ENCODE data around the gene STK11IP.

Gene STK11IP

DNA sequence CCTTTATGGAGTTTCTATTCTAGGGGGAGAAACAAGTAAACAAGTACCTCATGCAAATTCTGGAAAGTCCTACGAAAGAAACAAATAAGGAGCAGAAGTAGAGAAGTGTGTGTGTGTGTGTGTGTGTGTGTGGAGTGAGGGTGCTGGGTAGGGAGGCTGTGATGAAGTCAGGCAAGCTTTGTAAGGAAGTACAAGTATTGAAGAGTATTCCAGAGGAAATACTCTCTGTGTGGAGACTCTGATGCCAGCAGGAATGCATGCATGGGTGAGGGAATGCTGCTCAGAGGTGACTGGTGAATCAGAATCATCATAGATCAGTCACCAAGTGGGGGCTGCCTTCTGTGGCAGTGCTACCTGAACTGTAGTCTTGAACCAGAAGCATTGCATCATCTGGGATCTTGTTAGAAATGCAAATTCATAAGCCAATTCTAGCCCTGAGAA lies 64.3 kb downstream of the STK11IP start:
- H3K27ac ChIP-seq = no peak overlapping the region
- POLR2A ChIA-PET (ENCODE audit: low non-redundant PET) = interaction anchor here (0.7 kb wide), 1 partner anchor 1911 kb away, joined by 8 read pairs; no protein-coding TSS in a partner anchor
- CTCF ChIA-PET = no interaction called here
- no peak for TF ChIP-seq CTCF (conservative IDR thresholded peaks at IDR 0.05; ENCODE audit: low read depth)
- DNase-seq (ENCODE audit: low spot score) = no peak

DNA sequence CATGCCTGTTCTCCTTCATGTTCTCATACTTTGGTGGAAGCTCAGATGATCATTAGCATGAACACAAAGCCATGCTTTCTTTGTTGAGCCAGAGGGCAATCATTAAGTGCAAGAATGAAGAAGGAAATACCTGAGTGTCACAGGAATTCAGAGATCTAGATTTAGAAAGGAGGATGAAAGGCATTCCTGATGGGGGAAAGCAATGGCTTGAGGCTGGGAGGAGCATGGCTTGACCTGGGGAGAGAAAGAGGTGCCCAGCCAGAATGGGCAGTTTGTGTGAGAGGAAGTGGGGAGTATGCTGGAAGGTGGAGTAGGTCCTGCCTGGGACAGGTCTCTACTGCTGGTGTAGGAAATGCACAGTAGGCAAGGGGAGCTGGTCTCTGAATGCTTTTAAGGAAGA lies 64.9 kb downstream of the STK11IP start:
- DNase-seq (ENCODE audit: low spot score) = no peak
- no peak for TF ChIP-seq CTCF (conservative IDR thresholded peaks at IDR 0.05; ENCODE audit: low read depth)
- POLR2A ChIA-PET (ENCODE audit: low non-redundant PET) = no interaction called here
- CTCF ChIA-PET = no interaction called here
- H3K27ac ChIP-seq = no peak overlapping the region

DNA sequence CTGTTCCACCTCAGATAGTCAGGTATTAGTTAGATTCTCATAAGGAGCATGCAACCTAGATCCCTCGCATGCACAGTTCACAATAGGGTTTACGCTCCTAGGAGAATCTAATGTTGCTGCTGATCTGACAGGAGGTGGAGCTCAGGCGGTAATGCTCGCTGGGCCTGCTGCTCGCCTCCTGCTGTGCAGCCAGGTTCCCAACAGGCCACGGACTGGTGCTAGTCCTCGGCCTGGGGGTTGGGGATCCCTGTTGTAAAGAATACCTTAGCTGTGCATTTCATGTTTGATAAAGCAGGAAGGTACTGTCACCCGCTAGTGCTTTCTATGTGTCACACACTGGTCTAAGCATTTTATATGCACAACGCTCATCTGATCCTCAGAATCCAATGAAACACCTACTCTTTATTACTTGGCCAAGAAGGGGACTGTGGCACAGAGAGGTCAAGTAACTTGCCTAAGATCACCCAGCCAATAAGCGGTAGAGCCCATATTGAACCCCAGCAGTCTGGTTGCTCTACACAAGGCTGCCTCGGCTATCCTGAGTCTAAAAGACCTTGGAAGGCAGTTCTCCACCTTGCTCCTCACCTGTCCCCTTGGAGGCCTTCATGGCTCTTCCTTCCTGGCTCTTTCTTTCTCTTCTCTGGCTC lies 65.6 kb downstream of the STK11IP start:
- TF ChIP-seq CTCF (conservative IDR thresholded peaks at IDR 0.05; ENCODE audit: low read depth) = no peak
- POLR2A ChIA-PET (ENCODE audit: low non-redundant PET) = no interaction called here
- no peak for DNase-seq (ENCODE audit: low spot score)
- no peak overlapping the region for H3K27ac ChIP-seq
- CTCF ChIA-PET = no interaction called here

DNA sequence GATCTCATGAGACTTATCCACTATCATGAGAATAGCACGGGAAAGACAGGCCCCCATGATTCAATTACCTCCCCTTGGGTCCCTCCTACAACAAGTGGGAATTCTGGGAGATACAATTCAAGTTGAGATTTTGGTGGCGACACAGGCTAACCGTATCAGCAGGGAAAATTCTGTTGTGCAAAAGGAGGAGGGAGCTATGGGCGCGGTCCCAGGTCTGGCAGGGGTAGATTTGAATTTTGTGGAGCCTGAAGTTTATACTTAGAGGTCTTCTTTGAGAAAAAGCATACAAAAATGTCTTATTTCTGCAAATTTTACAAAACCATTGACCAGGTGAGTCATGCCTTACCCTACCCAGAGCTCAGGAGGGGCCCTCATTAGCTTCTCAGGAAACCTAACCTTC lies 66.4 kb downstream of the STK11IP start:
- no peak for DNase-seq (ENCODE audit: low spot score)
- TF ChIP-seq CTCF (conservative IDR thresholded peaks at IDR 0.05; ENCODE audit: low read depth) = no peak
- ChIA-PET POLR2A (ENCODE audit: low non-redundant PET) (no interaction called here), CTCF (interaction anchor here (0.6 kb wide), 1 partner anchor 200 kb away, joined by 3 read pairs; no protein-coding TSS in a partner anchor)
- no peak overlapping the region for H3K27ac ChIP-seq

- no peak for TF ChIP-seq CTCF (conservative IDR thresholded peaks at IDR 0.05; ENCODE audit: low read depth)
- POLR2A ChIA-PET (ENCODE audit: low non-redundant PET) = no interaction called here
- no peak for DNase-seq (ENCODE audit: low spot score)
- H3K27ac ChIP-seq = no peak overlapping the region
- CTCF ChIA-PET = interaction anchor here (0.6 kb wide), 1 partner anchor 339 kb away, joined by 4 read pairs; no protein-coding TSS in a partner anchor
These were observed 67.3 kb downstream of the STK11IP start for GRCh38 chr2:219664944-219665343.

DNA sequence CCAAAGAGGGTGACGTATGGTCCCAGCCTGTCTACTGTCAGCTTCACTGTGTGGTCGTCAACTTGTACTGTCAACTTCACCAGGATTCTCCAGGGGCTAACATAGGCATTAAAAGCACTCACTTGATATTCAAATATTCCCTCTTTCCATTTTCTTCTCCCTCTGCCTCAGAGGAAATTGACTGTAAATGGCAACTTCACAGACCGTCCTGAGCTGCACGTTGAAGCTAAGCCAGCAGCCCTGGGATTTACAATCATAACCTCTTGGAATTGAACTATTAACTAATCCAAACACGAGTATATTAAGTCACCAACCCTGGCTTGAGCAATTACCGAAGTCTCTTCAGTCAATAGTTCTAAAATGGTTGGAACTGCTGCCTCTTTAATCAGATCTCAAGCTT lies 68.3 kb downstream of the STK11IP start:
- ChIA-PET CTCF (interaction anchor here (0.7 kb wide), 2 partner anchors 8 to 125 kb away, joined by 3 to 4 read pairs; no protein-coding TSS in a partner anchor), POLR2A (ENCODE audit: low non-redundant PET) (no interaction called here)
- no peak for TF ChIP-seq CTCF (conservative IDR thresholded peaks at IDR 0.05; ENCODE audit: low read depth)
- no peak for DNase-seq (ENCODE audit: low spot score)
- no peak overlapping the region for H3K27ac ChIP-seq
